GM10266 (cell line): Measurements from ENCODE around the gene MKS1.
A peak's percentile ranks its signal among the peaks of the same experiment; 100 is the strongest.

Experiments
- DNase-seq: peaks from one replicate; pipeline ENCODE4 v3.0.0; 2012; ENCODE audit errors: extremely low spot score
- CTCF ChIP-seq: IDR thresholded peaks from 2 replicates; pipeline ENCODE4 v1.5.1; 2012; ENCODE audit warnings: mild to moderate bottlenecking, low read depth; ENCODE audit not compliant: control insufficient read depth, insufficient read depth; ENCODE audit errors: missing control alignments

Gene MKS1

GRCh38 chr17:58263773-58264172 is 44.7 kb upstream of the MKS1 start:
- TF ChIP-seq CTCF, result no peak
- no peak for DNase-seq

- no peak for TF ChIP-seq CTCF
These were observed 43.1 kb upstream of the MKS1 start for GRCh38 chr17:58262149-58262548.

GRCh38 chr17:58254803-58255202 is 35.7 kb upstream of the MKS1 start:
- no peak for DNase-seq
- TF ChIP-seq CTCF, result no peak

More at GRCh38 chr17:58262149-58262548, 43.1 kb upstream of the MKS1 start:
- no peak for DNase-seq

GRCh38 chr17:58253082-58253481 is 34.0 kb upstream of the MKS1 start:
- no peak for TF ChIP-seq CTCF
- DNase-seq, result no peak

- TF ChIP-seq CTCF, result no peak
- DNase-seq, result no peak
These were observed 33.1 kb upstream of the MKS1 start for GRCh38 chr17:58252141-58252540.

- no peak for TF ChIP-seq CTCF
- DNase-seq, result no peak
These were observed 31.4 kb upstream of the MKS1 start for GRCh38 chr17:58250344-58251011.

- DNase-seq, result peak; percentile 90
- TF ChIP-seq CTCF, result peak; percentile 90
These were observed 30.4 kb upstream of the MKS1 start for GRCh38 chr17:58249270-58250133.
